ENCODE data around the gene KDSR.

GRCh38 chr18:63412953-63413352 is 45.9 kb upstream of the KDSR start:
- TF ChIP-seq POLR2A (conservative IDR thresholded peaks at IDR 0.05), result no peak
- TF ChIP-seq FOSL1 (tag; conservative IDR thresholded peaks at IDR 0.05), result no peak
- TF ChIP-seq ZC3H11A (IDR thresholded peaks at IDR 0.05; ENCODE audit: low read depth, low read length), result no peak
- TF ChIP-seq CTCF (IDR thresholded peaks at IDR 0.05 in 2 of 3, conservative IDR thresholded peaks at IDR 0.05 in 1 of 3; ENCODE audit: insufficient read depth in 2 of 3, low read depth in 1 of 3, low read length in 3 of 3), result no peak
- TF ChIP-seq TAL1 (IDR thresholded peaks at IDR 0.05), result no peak
- no peak for TF ChIP-seq ELF4 (CRISPR knock-in tag; IDR thresholded peaks at IDR 0.05)
- TF ChIP-seq MAZ (CRISPR knock-in tag; conservative IDR thresholded peaks at IDR 0.05 in 1 of 2, IDR thresholded peaks at IDR 0.05 in 1 of 2), result no peak
- TF ChIP-seq MAFK (IDR thresholded peaks at IDR 0.05; ENCODE audit: low read length), result no peak
- no peak for TF ChIP-seq SMARCC2 (IDR thresholded peaks at IDR 0.05; ENCODE audit: low read depth)
- TF ChIP-seq MAFF (IDR thresholded peaks at IDR 0.05; ENCODE audit: low read length), result no peak
- no peak for TF ChIP-seq ZNF311 (CRISPR knock-in tag; IDR thresholded peaks at IDR 0.05)
